Measurements from ENCODE around the gene ZNF621. TPM values are rescaled to one million over a fixed set of nuclear protein-coding genes. Genes with fewer than 3 reads are reported as not detected.

The ZNF621 gene
- 9.3 TPM for total RNA-seq
- long read RNA-seq, full-length matches to known transcripts, result 3 of 6 reads
- long read RNA-seq, partial matches to known transcripts, result 0 of 6 reads
- long read RNA-seq, other reads (novel, unspliced or antisense), result 3 of 6 reads

- intact Hi-C loops (cut with DNase I), result loop anchor here (10.0 kb wide), 1 partner anchor 70 kb away; the partner anchor contains the start of gene RPL14
- ATAC-seq (ENCODE audit: poor library complexity) (peak; percentile 99), DNase-seq (peak; percentile 95)
These were observed at the start of gene ZNF621 for GRCh38 chr3:40524568-40525285. ZNF621 (plus strand) TSS chr3:40524960; CDS start chr3:40525841, 881 bp downstream.

- peak; percentile 97 for ATAC-seq (ENCODE audit: poor library complexity)
- intact Hi-C loops (cut with DNase I), result no loop called here
- peak; percentile 87 for DNase-seq
These were observed 48.0 kb upstream of the ZNF621 start, which contains the start of gene ZNF619 for GRCh38 chr3:40476478-40477470. ZNF619 (plus strand) TSS chr3:40477122; CDS start chr3:40477980, 858 bp downstream.

- intact Hi-C loops (cut with DNase I), result no loop called here
- DNase-seq (no peak), ATAC-seq (ENCODE audit: poor library complexity) (peak; percentile 38)
These were observed 47.1 kb upstream of the ZNF621 start for GRCh38 chr3:40477666-40478065.

GRCh38 chr3:40487172-40487571 is 37.6 kb upstream of the ZNF621 start:
- ATAC-seq (ENCODE audit: poor library complexity), result no peak

GRCh38 chr3:40490916-40491315 is 33.8 kb upstream of the ZNF621 start:
- ATAC-seq (ENCODE audit: poor library complexity) (no peak), DNase-seq (no peak)
- intact Hi-C loops (cut with DNase I), result no loop called here

More at GRCh38 chr3:40487172-40487571, 37.6 kb upstream of the ZNF621 start:
- DNase-seq, result no peak
- intact Hi-C loops (cut with DNase I), result no loop called here

- ATAC-seq (ENCODE audit: poor library complexity) (no peak), DNase-seq (no peak)
- intact Hi-C loops (cut with DNase I), result no loop called here
These were observed 30.1 kb upstream of the ZNF621 start for GRCh38 chr3:40494698-40495097.

- intact Hi-C loops (cut with DNase I), result no loop called here
- DNase-seq, result no peak
- ATAC-seq (ENCODE audit: poor library complexity), result no peak
These were observed 27.5 kb upstream of the ZNF621 start for GRCh38 chr3:40497288-40497687.

- intact Hi-C loops (cut with DNase I), result no loop called here
- ATAC-seq (ENCODE audit: poor library complexity) (no peak), DNase-seq (no peak)
These were observed 24.8 kb upstream of the ZNF621 start for GRCh38 chr3:40499952-40500351.

GRCh38 chr3:40502034-40502433 is 22.7 kb upstream of the ZNF621 start:
- intact Hi-C loops (cut with DNase I), result no loop called here
- DNase-seq (no peak), ATAC-seq (ENCODE audit: poor library complexity) (no peak)

- DNase-seq (no peak), ATAC-seq (ENCODE audit: poor library complexity) (no peak)
- intact Hi-C loops (cut with DNase I), result no loop called here
These were observed 19.9 kb upstream of the ZNF621 start for GRCh38 chr3:40504636-40505430.

GRCh38 chr3:40505599-40506462 is 18.9 kb upstream of the ZNF621 start, which contains the start of gene ZNF620:
ZNF620 (plus strand) TSS chr3:40506039; CDS start chr3:40506353, 314 bp downstream.
- intact Hi-C loops (cut with DNase I), result no loop called here
- DNase-seq (peak; percentile 80), ATAC-seq (ENCODE audit: poor library complexity) (peak; percentile 96)

GRCh38 chr3:40511031-40511718 is 13.6 kb upstream of the ZNF621 start:
- DNase-seq (no peak), ATAC-seq (ENCODE audit: poor library complexity) (no peak)
- intact Hi-C loops (cut with DNase I), result no loop called here

GRCh38 chr3:40516201-40516600 is 8.6 kb upstream of the ZNF621 start:
- intact Hi-C loops (cut with DNase I), result no loop called here
- ATAC-seq (ENCODE audit: poor library complexity) (no peak), DNase-seq (no peak)

- no peak for DNase-seq
- intact Hi-C loops (cut with DNase I), result no loop called here
- no peak for ATAC-seq (ENCODE audit: poor library complexity)
These were observed 6.7 kb upstream of the ZNF621 start for GRCh38 chr3:40518067-40518466.

GRCh38 chr3:40518848-40519247 is 5.9 kb upstream of the ZNF621 start:
- intact Hi-C loops (cut with DNase I), result no loop called here
- ATAC-seq (ENCODE audit: poor library complexity), result no peak
- DNase-seq, result no peak

GRCh38 chr3:40521254-40521653 is 3.5 kb upstream of the ZNF621 start:
- intact Hi-C loops (cut with DNase I), result loop anchor here (10.0 kb wide), 1 partner anchor 66 kb away; the partner anchor contains the start of gene RPL14
- no peak for DNase-seq
- no peak for ATAC-seq (ENCODE audit: poor library complexity)

GRCh38 chr3:40523781-40524180 is 979 bp upstream of the ZNF621 start:
- DNase-seq (no peak), ATAC-seq (ENCODE audit: poor library complexity) (peak; percentile 60)
- intact Hi-C loops (cut with DNase I), result loop anchor here (10.0 kb wide), 1 partner anchor 69 kb away; the partner anchor contains the start of gene RPL14

Data from Right ventricle myocardium superior (tissue), 1 donor.